Liver (tissue), 9 donors: ENCODE results near the gene LRAT. TPM values are rescaled to one million over a fixed set of nuclear protein-coding genes. Genes with fewer than 3 reads are reported as not detected.

Experiments
- DNase-seq: peaks from one replicate; pipeline ENCODE4 v3.0.0-alpha.2; 2017; ENCODE audit warnings: low spot score
- H3K27ac ChIP-seq, 2 donors: one replicate each; pipeline ENCODE4 v1.7.0; 2013; ENCODE audit warnings: inconsistent platforms in 2 of 2, low read length in 2 of 2, control low read depth in 1 of 2, low read depth in 1 of 2, mild to moderate bottlenecking in 1 of 2
- H3K27me3 ChIP-seq, 4 donors: one replicate each; pipeline versions ENCODE4 v1.6.1 to v1.7.0; 2013; ENCODE audit warnings: low read length in 3 of 4, inconsistent platforms in 1 of 4, mild to moderate bottlenecking in 1 of 4, moderate library complexity in 1 of 4; ENCODE audit not compliant: control insufficient read depth in 4 of 4, insufficient read depth in 4 of 4
- H3K36me3 ChIP-seq, 4 donors: one replicate each; pipeline versions ENCODE4 v1.6.1 to v1.7.0; 2013; ENCODE audit warnings: low read length in 3 of 4, mild to moderate bottlenecking in 3 of 4, low read depth in 1 of 4, moderate library complexity in 1 of 4; ENCODE audit not compliant: control insufficient read depth in 4 of 4, insufficient read depth in 3 of 4
- H3K4me1 ChIP-seq, 4 donors: one replicate each; pipeline versions ENCODE4 v1.6.1 to v1.7.0; 2013; ENCODE audit warnings: low read length in 3 of 4, mild to moderate bottlenecking in 3 of 4, moderate library complexity in 1 of 4; ENCODE audit not compliant: control insufficient read depth in 4 of 4, insufficient read depth in 4 of 4
- H3K4me3 ChIP-seq, 3 donors: one replicate each; pipeline versions ENCODE4 v1.6.1 to v1.7.0; 2013; ENCODE audit warnings: low read length in 3 of 3, control low read depth in 1 of 3, low read depth in 1 of 3, mild to moderate bottlenecking in 1 of 3
- H3K9ac ChIP-seq, 2 donors: one replicate each; pipeline ENCODE4 v1.7.0; 2013; ENCODE audit warnings: low read length in 2 of 2, mild to moderate bottlenecking in 2 of 2, moderate library complexity in 2 of 2, control low read depth in 1 of 2, low read depth in 1 of 2
- H3K9me3 ChIP-seq, 4 donors: one replicate each; pipeline versions ENCODE4 v1.6.1 to v1.7.0; 2013; ENCODE audit warnings: low read length in 3 of 4; ENCODE audit not compliant: control insufficient read depth in 4 of 4
- CTCF ChIP-seq: fragments of 150-350 bp; IDR thresholded peaks from 2 replicates; pipeline ENCODE4 v1.5.1; 2017; ENCODE audit warnings: improper control_type of control experiment, low read depth, low read length; ENCODE audit not compliant: missing input control
- EGR1 ChIP-seq, 2 donors: IDR thresholded peaks; 2 replicates each; pipeline ENCODE4 v1.6.1; 2016 to 2018; ENCODE audit warnings: antibody characterized with exemption in 2 of 2, low read depth in 2 of 2
- FOXA1 ChIP-seq: IDR thresholded peaks from 2 replicates; pipeline ENCODE4 v1.6.1; 2016; ENCODE audit warnings: antibody characterized with exemption
- FOXA2 ChIP-seq: IDR thresholded peaks from 2 replicates; pipeline ENCODE4 v1.6.1; 2016; ENCODE audit warnings: antibody characterized with exemption
- GABPA ChIP-seq, 2 donors: IDR thresholded peaks in 1 of 2; conservative IDR thresholded peaks in 1 of 2; 2 replicates each; pipeline ENCODE4 v1.6.1; 2016; ENCODE audit warnings: antibody characterized with exemption in 2 of 2, mild to moderate bottlenecking in 1 of 2, moderate library complexity in 1 of 2
- HNF4A ChIP-seq, 2 donors: conservative IDR thresholded peaks; 2 replicates each; pipeline ENCODE4 v1.6.1; 2016; ENCODE audit warnings: antibody characterized with exemption in 2 of 2, mild to moderate bottlenecking in 2 of 2
- HNF4G ChIP-seq: IDR thresholded peaks from 2 replicates; pipeline ENCODE4 v1.6.1; 2016; ENCODE audit warnings: antibody characterized with exemption
- JUND ChIP-seq, 2 donors: IDR thresholded peaks; 2 replicates each; pipeline ENCODE4 v1.6.1; 2016; ENCODE audit warnings: antibody characterized with exemption in 2 of 2
- NR2F2 ChIP-seq: IDR thresholded peaks from 2 replicates; pipeline ENCODE4 v1.6.1; 2016; ENCODE audit warnings: antibody characterized with exemption
- RAD21 ChIP-seq, 2 donors: IDR thresholded peaks; 2 replicates each; pipeline ENCODE4 v1.6.1; 2016; ENCODE audit warnings: antibody characterized with exemption in 2 of 2, mild to moderate bottlenecking in 2 of 2
- REST ChIP-seq: IDR thresholded peaks from 2 replicates; pipeline ENCODE4 v1.6.1; 2016; ENCODE audit warnings: antibody characterized with exemption, mild to moderate bottlenecking
- RXRA ChIP-seq, 2 donors: IDR thresholded peaks; 2 replicates each; pipeline ENCODE4 v1.6.1; 2017 to 2018; ENCODE audit warnings: antibody characterized with exemption in 2 of 2, mild to moderate bottlenecking in 1 of 2
- SP1 ChIP-seq: IDR thresholded peaks from 2 replicates; pipeline ENCODE4 v1.6.1; 2018; ENCODE audit warnings: antibody characterized with exemption, mild to moderate bottlenecking
- TAF1 ChIP-seq: conservative IDR thresholded peaks from 2 replicates; pipeline ENCODE4 v1.6.1; 2016; ENCODE audit warnings: antibody characterized with exemption, mild to moderate bottlenecking
- ZBTB33 ChIP-seq: IDR thresholded peaks from 2 replicates; pipeline ENCODE4 v1.6.1; 2016; ENCODE audit warnings: antibody characterized with exemption
- WGBS: extraction: QIAGEN DNeasy Blood & Tissue Kit; methylation state at CpG from one replicate; pipeline ENCODE4 v1.1.7; 2013; 5-methylcytosine and 5-hydroxymethylcytosine counted together
- polyA plus RNA-seq, 2 donors: library from polyadenylated mRNA; stranded (reverse) in 1 of 2; unstranded in 1 of 2; fragments of 200-250 nt in 1 of 2; fragments of >200 nt in 1 of 2; fragmentation: Nextera tagmentation in 1 of 2; extraction: Ambion mirVana in 1 of 2; gene quantifications; one replicate each; pipeline versions ENCODE4 v1.2.1 to v1.2.3, GENCODE V29; 2013 to 2015
- total RNA-seq, 2 donors: library from RNA; depleted of rRNA; stranded (reverse); fragments of >200 nt; gene quantifications; one replicate each; pipeline ENCODE4 v1.2.3, GENCODE V29; 2014
- TF ChIP-seq, protein P1 (sequence below): IDR thresholded peaks from 2 replicates; pipeline ENCODE4 v1.6.1; 2016; ENCODE audit warnings: antibody characterized with exemption
- TF ChIP-seq, protein P2 (sequence below): IDR thresholded peaks from 2 replicates; pipeline ENCODE4 v1.6.1; 2016; ENCODE audit warnings: antibody characterized with exemption
- donor health status: healthy.
- donor health status: healthy.
- donor health status: healthy.
- donor health status: healthy.
- donor health status: healthy.

LRAT gene
- total and polyA plus RNA-seq, 4 donors: 1.0 to 6.3 (median 3.5) TPM

DNA sequence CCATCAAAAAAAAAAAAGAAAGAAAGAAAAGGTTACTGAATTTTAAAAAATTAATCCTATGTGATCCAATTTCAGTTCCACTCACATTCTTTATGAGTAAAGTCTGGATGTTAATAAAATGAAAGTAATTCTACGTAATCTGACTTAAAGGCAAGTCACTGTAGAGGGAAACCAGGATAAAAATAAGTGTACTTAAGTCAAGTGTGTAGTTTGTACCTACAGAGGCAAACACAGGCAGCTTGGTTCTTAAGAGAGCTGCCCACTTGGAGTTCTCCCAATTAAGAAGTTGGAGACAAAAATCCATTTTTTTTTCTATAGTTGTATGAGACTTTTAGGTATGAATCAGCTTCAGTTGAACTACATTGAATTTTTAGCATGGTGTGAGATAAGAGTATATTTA, 7.0 kb upstream of the LRAT start:
- DNase-seq: no peak
- Histone ChIP-seq H3K27ac (no peak overlapping the region), H3K36me3 (no peaks in the 10 kb centered on the region), H3K27me3 (peaks cover 0 to 2% (median 0%) of the 10 kb centered on the region in 4 donors), H3K9me3 (no peaks in the 10 kb centered on the region), H3K4me3 (no peak overlapping the region), H3K9ac (no peak overlapping the region), H3K4me1 (peaks cover 0 to 3% (median under 1%) of the 10 kb centered on the region in 4 donors)
- TF ChIP-seq, protein P1, sequence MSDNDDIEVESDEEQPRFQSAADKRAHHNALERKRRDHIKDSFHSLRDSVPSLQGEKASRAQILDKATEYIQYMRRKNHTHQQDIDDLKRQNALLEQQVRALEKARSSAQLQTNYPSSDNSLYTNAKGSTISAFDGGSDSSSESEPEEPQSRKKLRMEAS: no peak
- TF ChIP-seq GABPA (IDR thresholded peaks at IDR 0.05 in 1 of 2, conservative IDR thresholded peaks at IDR 0.05 in 1 of 2): no peak
- no peak for TF ChIP-seq HNF4A (conservative IDR thresholded peaks at IDR 0.05)
- no peak for TF ChIP-seq CTCF
- TF ChIP-seq FOXA1: no peak
- no peak for TF ChIP-seq EGR1 (IDR thresholded peaks at IDR 0.05; ENCODE audit: low read depth in 2 of 2)
- no peak for TF ChIP-seq NR2F2
- no peak for TF ChIP-seq RAD21 (IDR thresholded peaks at IDR 0.05)
- TF ChIP-seq, protein P2, sequence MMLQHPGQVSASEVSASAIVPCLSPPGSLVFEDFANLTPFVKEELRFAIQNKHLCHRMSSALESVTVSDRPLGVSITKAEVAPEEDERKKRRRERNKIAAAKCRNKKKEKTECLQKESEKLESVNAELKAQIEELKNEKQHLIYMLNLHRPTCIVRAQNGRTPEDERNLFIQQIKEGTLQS: no peak
- TF ChIP-seq FOXA2: no peak
- no peak for TF ChIP-seq ZBTB33
- no peak for TF ChIP-seq TAF1
- TF ChIP-seq JUND (IDR thresholded peaks at IDR 0.05): no peak
- TF ChIP-seq RXRA (IDR thresholded peaks at IDR 0.05): no peak
- TF ChIP-seq REST: no peak
- no peak for TF ChIP-seq HNF4G
- WGBS: 92% methylated on average over 1 of the region's 1 CpG

DNA sequence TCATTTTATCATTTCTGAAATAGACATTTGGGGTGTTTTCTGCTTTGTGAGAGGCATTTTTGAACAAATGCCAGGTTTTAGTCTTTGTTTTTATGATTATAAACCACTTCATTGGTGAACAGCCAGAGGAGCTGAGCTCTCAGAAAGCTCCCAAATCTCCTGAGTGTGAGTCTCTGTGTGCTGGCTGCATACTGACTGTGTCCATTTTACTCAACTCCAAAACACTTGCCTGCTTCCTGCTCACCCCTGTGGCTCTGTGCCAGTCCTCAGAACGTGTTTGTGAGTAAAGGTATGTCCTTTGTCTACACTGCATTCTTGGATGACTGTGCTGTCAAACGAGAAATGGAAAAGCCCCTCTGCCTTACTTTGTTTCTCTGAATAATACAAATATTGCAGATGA, 5.4 kb upstream of the LRAT start:
- Histone ChIP-seq H3K36me3 (no peaks in the 10 kb centered on the region), H3K9ac (no peak overlapping the region), H3K4me1 (peaks cover 6 to 16% (median 15%) of the 10 kb centered on the region in 4 donors), H3K4me3 (no peak overlapping the region), H3K27me3 (peaks cover 0 to 11% (median 0%) of the 10 kb centered on the region in 4 donors), H3K27ac (no peak overlapping the region), H3K9me3 (no peaks in the 10 kb centered on the region)
- WGBS: 42% methylated on average over 2 of the region's 2 CpGs
- no peak for DNase-seq
- no peak for TF ChIP-seq CTCF
- TF ChIP-seq, protein P2: no peak
- TF ChIP-seq, protein P1: no peak
- no peak for TF ChIP-seq JUND (IDR thresholded peaks at IDR 0.05)
- TF ChIP-seq NR2F2: no peak
- TF ChIP-seq EGR1 (IDR thresholded peaks at IDR 0.05; ENCODE audit: low read depth in 2 of 2): no peak
- TF ChIP-seq RAD21 (IDR thresholded peaks at IDR 0.05): no peak
- no peak for TF ChIP-seq SP1
- no peak for TF ChIP-seq FOXA1
- TF ChIP-seq ZBTB33: no peak
- no peak for TF ChIP-seq TAF1
